Hematopoietic multipotent progenitor cell treated with erythropoietin and hydrocortisone succinate and interleukin-3 and kit ligand, for 6 days (in vitro differentiated cells): ENCODE results near the gene RAB40A.

Source experiments
- DNase-seq: peaks from one replicate; pipeline ENCODE4 v3.0.0-alpha.2; 2015

RAB40A gene, protein sequence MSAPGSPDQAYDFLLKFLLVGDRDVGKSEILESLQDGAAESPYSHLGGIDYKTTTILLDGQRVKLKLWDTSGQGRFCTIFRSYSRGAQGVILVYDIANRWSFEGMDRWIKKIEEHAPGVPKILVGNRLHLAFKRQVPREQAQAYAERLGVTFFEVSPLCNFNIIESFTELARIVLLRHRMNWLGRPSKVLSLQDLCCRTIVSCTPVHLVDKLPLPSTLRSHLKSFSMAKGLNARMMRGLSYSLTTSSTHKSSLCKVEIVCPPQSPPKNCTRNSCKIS

DNA sequence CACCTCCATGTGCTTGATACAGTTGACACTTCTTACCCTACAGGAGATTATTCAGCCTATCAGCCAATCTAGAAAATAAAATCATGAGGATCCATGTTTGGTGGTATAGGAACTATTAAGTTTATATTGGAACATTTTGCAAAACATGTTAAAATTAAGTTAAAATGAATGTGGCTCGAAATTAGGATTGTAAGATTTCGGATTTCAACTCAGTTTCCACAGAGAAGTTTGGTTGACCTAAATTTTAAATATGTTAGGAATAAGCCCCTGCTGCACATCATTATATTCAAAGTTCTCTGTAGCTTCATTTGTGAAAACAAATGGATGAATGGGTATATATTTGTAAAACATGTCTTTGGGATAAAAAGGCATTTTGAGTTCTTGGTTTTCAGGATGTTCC, at the start of gene RAB40A:
Gene RAB40A (minus strand): TSS at position 101 of the 400 bp plus-strand sequence. CDS start 18,733 bp downstream, outside the sequence.
- DNase-seq, result no peak

DNA sequence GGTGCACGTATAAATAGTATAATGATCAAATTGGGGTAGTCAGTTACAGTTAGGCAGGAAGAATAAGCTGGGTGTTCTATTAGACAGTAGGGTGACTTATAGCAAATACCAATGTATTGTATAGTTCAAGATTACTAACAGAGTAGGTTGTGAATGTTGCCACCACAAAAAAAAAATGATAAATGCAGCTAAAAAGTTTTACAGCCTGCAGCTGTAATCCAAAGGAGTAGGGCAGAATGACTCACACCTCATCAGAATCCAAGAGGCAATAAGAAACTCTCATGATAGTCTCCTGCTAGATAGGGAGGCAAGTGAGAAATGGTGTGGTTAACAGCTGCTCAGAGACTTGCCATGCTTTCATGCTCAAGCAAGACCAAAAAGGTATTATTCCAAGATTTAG, 46.5 kb upstream of the RAB40A start:
- DNase-seq, result no peak

DNA sequence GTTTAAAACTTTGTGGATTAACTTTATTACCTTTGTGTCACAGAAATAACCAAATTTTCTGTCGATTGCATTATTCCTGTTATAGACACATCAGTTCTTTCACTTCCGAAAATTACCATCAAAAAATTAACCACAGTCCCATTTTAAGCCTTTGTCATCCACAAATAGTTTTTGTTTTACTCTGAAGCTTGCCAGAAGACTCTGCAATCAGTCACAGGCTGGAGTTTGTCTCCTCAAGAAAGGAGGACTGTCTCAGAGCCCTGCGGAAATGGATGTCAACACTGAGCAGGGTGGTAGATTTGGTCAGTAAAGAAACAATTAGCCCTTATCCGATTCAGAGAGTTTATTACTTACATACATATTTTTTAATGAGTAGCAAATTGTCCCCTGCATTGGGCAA, 45.9 kb upstream of the RAB40A start:
- DNase-seq, result no peak

DNA sequence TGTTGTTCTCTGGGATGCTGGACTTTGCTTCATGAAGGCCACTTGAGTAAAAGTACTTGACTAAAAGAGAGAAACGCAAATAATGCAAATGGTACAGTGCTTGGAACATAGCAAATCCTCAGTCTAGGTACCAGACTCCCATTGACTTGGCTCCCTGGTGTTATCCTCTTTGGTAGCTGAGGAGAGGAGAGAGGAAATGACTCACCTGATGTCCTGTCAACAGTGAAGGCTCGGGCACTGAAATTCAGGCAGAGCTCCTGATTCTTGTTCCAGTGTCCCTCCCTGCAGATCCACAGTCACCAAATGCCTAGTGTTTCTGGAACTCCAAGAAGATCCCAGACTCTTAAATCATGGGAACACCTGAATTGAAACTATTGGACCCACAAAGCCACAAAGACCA, 43.5 kb upstream of the RAB40A start:
- DNase-seq, result no peak

DNA sequence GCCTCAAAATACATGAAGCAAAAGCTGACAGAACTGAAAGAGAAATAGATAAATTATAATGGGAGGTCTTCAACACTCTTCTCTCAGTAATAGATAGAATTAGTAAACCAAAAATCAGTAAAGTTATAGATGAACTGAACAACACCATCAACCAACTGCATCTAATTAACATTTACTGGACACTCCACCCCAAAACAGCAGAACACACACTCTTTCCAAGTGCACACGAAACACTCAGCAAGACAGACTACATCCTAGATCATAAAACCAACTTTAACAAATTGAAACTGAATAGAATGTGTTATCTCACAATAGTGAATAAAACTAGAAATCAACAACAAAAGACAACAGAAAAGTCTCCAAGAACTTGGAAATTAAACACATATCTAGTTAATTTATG, 41.0 kb upstream of the RAB40A start:
- DNase-seq, result no peak

DNA sequence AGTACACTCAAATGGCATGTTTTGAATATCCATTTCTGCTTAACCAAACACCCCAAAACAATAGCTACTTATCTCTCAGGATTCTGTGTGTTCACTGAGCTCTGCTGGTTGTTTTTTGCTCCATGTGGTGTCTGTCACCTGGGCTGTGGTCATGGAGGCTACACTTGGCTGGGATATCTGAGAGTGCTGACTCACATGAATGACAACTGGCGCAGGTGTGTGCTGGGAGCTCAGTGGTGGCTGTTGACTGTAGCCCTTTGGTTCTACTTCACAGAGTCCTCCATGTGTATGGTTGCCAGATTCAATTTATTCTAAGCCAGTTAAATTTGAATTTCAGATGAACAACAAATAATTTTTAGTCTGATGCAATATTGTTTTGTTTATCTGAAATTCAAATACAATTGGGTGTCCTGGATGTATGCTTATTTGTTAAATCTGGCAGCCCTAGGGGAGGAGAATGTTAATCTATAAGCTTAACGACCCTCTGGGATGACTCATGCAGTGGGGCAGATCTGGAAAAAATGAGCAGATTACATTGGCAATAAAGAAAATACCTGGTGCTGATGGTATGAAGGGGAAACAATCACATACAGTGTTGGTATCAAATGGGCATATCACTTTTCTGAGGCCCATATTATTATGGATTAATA, 37.8 kb upstream of the RAB40A start:
- no peak for DNase-seq

DNA sequence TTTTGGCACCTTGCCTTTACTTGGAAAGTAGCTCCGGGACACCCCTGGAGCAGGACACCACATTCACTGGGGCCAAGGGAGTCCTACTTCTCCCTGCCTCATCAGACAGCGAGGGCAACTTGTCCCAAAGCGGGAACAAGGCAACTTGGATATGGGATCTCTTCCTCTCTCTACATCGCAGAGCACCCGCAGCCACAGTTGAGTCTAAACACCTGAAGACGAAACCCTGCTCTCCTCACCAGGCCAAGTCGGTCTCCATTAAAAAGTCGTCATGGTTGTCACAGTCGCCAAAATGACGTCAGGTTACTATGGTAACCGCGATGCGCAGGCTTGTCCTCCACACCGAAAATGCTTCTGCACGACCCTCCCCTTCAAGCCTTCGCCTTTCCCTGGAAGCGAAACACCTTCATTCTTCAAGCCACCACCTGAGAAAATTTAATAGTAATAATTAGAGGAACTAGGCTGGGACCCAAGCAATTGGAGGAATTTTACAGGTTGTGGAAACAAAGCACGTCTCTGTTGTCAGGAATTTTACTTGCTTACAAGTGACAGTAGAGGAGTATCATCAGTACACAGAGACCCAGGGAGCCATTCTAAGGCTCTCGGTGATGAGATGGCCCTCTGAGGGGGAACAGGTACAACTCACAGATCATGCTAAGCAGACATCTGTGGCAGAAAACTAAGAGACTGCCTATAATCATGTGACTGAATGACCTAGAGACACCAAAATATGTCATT, 35.6 kb upstream of the RAB40A start:
- DNase-seq, result peak; percentile 85

DNA sequence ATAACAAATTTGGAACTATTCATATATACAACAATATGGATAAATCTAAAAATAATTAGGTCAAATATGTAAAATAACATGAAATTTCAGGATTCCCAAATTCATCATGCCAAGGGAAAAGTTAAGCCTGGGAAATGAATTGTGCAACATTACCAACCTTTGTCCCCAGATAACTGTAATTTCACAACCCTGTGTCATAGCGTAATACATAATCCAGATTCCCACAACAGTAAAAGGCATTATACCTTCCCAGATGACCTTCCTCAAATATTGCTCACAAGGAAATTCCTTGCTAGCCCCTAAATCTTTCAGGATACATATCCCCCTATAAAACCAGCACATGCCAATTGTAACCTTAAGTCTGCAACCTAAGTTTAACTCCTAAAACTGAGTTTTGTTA, 32.9 kb upstream of the RAB40A start:
- DNase-seq, result no peak

DNA sequence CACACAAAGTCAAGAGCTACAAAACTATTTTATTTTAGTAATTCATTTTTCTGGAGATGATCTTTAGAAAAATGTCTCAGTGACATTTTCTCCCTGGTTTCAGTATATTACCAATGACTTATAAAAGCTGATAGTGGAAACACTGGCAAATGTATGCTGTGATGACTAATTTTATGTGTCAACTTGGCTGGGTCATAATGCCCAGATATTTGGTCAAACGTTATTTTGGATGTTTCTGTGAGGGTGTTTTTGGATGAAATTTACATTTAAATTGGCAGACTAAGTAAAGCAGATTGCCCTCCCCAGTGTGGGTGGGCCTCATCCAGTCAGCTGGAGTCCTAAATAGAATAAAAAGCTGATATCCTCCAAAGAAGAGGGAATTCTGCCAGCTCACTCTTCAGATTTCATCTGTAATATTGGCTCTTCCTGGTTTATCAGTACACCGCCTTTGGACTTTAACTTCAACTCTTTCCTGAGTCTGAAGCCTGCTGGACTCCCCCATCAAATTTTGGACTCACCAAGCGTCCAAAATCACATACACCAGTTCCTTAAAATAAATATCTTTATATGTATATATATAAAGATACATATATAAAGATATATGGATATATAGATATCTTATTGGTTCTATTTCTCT, 31.2 kb upstream of the RAB40A start:
- DNase-seq, result no peak

DNA sequence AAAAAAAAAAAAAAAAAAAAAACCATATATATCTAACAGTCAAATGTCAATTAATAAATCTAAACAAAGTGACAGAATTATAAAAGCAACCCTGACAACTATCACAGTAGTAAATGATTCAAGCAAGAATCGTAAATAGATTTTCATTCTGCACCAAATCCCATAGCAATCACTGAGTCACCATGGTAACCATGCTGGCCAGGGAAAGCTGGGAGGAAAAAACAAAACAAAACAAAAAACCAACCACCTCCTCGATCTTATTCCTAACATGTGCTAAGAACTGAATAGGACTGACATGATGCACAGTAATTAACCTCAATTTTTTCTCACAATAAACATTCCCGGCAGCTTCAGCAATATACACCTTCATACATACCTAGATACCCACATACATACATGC, 30.6 kb upstream of the RAB40A start:
- no peak for DNase-seq

DNA sequence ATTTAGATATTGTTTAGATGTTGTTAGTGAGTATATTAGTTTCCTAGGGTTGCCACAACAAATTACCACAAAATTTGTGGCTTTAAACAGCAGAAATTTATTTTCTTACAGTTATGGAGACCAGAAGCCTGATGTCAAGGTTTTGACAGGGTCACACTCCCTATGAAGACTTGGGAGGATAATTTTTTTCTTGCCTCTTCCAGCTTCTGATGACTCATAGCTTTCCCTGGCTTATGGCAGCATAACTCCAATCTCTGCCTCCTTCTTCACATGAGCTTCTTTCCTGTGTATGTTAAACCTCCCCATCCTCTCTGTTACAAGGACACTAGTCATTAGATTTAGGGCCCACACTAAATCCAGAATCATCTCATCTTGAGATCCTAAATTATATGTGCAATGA, 20.9 kb upstream of the RAB40A start:
- DNase-seq, result no peak

DNA sequence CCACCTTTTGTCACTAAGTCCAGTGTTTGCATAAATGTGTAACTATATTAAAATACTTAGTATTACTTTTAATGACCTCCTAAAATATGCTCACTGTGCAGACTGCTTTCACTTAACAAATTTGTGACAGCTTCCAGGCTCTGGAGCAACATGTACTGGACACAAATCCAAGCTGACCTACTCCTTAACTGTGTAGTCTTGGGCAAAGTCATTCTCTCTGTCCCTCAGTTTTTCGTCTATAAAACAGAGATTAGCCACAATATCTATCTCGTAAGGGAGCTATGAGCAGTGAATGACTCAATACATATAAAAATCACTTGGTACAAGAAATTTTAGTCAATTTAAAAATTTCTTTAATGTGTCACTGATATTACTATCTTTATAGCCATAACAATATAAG, 20.4 kb upstream of the RAB40A start:
- no peak for DNase-seq

DNA sequence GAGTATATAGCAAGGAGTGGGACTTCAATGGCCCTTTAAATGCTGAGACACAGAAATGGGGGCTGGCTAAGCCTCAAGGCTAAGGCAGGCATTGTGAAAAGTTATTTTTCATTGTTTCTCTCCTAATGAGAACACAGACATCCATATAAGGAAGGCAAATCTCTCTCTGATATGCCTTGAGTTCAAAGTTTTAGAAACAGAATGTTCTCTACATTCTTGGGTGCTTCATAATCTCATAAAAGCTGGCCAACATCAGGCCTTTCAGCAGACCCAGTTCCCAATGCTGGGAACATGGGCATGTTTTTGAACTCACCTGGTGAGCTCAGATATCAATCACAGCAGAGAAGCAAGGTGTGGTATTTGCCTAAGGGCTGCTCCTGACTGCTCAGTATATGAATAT, 19.4 kb upstream of the RAB40A start:
- DNase-seq, result no peak

DNA sequence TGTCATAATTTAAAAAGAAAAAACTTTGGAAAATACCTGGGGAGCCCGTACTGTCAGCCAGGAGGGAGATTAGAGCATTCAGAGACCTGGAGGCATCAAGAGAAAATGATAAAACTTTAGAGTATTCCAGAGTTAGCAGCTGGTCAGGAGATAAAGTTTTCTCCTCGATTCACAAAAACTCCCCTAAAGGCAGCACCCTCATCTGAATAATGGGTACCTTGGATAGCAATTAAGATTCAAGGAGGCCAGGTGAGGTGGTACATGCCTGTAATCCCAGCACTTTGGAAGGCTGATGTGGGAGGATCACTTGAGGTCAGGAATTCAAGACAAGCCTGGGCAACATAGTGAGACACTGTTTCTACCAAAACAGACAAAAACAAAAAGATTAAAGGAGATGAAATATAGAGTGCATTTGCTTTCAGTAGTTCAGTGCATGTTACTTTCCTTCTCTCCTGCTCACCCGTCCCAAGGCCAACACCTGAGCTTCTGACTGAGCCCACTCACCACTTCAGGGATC, 18.6 kb upstream of the RAB40A start:
- no peak for DNase-seq

DNA sequence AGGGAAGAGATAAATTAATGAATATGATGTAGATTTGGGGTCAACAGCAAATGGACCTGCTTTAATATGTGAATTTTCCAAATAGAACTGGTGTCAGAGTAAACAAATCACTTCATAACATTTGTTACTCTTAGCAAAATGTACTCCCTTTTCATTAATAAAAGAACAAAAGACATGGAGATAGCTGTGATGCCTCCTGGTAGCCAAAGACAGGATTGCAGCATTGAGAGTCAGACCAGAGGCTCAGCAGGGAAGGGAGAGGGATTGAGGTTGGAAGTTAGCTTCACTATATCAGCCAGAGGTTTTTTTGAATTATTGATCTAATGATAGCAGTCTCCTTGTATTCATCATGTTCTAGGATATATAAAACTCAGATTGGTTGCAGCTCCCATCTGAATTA, 17.4 kb upstream of the RAB40A start:
- DNase-seq, result no peak

DNA sequence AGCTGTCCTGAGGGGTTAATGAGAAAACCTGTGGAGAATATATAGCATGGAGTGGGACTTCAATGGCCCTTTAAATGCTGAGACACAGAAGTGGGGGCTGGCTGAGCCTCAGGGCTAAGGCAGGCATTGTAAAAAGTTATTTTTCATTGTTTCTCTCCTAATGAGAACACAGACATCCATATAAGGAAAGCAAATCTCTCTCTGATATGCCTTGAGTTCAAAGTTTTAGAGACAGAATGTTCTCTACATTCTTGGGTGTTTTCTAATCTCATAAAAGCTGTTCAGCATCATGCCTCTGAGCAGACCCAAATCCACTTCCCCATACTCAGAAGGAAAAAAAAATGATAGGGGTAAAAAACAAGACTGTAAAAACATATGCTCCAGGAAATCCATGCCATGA, 16.8 kb upstream of the RAB40A start:
- no peak for DNase-seq

DNA sequence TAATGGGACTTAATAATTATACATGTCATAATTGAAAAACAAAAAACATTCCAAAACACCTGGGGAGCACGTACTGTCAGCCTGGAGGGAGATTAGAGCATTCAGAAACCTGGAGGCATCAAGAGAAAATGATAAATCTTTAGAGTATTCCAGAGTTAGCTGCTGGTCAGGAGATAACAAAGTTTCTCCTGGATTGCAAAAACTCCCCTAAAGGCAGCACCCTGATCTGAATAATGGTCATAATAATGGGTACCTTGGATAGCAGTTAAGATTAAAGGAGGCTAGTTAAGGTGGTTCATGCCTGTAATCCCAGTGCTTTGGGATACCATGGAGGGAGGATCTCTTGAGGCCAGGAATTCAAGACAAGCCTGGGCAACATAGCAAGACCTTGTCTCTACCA, 15.9 kb upstream of the RAB40A start:
- DNase-seq, result no peak

DNA sequence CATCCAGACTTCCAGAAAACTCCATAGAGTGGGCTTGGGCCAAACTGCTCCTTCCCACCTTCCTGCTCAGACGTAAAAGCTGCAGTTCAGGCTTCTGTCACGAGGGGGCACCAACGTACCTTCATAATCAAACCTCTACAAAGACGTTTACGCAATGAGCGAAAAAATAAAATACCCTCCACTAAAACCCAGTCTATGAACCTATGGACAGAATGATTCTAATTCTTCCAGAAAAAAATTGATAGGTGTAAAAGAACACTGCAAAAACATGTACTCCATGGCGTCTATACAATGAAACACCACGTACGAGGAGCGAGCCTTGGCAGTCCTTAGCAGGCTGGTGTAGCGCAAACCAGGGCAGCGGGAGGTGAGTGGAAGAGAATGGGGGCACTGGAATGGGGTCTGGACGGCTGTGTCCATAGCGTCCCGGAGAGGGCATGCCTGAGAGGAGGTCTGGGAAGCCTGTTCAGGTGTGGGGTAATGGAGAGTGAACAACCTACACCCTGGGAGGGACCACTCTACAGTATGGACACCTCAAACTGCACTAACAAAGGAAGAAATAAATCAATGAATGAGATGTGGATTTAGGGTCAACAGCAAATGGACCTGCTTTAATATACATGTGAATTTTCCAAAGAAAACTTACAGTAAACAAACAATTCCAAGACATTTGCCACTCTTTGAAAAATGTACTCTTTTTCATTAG, 14.4 kb upstream of the RAB40A start:
- peak; percentile 73 for DNase-seq

DNA sequence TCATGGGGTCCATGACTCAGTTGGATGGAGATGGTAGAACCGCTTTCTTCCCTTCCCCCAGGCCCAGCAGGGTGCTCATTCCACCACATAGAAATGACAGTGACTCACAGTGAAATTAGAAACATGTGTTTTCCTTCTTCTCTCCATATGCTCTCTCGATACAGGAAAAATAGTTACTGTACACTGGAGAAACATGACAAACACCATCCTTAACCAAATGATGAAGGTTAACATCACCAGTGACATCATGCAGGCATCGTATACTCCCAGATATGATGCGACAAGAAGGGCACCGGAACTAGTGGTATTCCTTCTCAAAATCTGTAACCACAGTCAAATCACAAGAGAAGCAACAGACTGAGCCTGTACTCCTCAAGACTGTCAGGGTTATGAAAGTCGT, 11.7 kb upstream of the RAB40A start:
- no peak for DNase-seq

DNA sequence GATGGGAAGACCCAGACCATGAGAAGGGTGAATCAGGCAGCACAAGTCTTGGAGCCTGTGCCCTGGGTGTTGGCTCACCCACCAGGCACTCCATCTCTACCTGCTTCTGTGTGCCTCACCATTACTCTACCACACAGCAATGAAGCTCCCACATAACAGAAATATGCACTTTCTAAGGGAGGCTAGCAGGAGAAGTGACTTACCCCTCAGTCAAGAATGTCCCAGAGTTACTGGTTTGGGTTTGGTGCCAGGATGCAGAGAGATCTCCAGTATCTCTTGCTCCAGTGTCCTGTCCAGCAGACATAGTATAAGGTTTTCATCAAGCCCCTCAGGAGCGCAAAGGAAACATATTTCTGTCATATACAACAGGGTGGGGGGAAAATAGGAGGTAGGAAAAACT, 11.3 kb upstream of the RAB40A start:
- no peak for DNase-seq

DNA sequence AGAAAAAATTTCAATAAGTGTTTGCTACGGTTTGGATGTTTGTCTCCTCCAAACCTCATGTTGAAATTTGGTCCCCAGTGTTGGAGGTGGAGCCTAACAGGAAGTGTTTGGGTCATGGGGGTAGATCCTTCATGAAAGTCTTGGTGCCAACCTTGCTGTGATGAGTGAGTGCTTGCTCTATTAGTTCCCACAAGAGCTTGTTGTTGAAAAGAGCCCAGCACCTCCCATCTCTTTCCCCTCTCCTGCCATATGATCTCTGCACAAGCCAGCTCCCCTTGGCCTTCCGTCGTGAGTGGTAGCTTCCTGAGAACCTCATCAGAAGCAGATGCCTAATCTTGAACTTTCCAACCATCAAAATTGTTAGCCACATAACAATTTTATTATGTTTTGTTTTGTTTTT, 10.3 kb upstream of the RAB40A start:
- DNase-seq, result no peak

DNA sequence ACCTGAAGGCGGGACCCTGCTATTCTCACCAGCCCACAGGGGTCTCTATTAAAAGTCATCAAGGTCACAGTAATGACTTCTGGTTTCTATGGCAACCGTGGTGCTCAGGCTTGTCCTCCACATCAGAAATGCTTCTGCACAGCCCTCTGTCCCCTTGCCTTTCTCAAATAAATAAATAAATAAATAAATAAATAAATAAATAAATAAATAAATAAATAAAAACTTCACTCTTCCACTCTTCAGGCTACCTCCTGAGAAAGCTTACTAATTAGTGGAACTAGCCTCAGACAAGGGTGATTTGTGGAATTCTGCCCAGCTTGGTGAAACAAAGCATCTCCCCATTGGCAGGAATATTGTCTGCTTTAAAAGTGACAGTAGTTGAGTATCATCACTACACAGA, 5.5 kb upstream of the RAB40A start:
- DNase-seq, result no peak

DNA sequence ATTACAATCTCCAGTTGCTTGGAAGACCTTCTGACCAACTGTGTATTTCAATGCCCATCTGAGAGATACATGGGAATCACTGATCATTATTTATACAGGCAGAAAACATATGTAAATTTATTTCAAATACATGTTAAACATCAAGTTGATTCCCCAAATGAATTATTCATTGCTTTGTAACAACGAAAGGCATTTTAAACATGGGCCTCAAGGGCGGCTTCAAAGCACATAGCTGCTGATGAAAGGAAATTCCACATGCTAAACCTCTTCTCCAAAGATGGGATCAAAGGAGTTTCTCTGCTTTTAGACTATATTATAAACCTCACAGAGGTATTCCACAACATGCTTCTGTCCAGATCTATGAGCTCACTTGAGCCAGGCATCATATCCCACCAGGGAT, 4.3 kb upstream of the RAB40A start:
- DNase-seq, result no peak
